ENCODE measurements around the gene GET3. TPM values are rescaled to one million over a fixed set of nuclear protein-coding genes. Genes with fewer than 3 reads are reported as not detected.
"Not testable (repeated sequence)": the region's sequence is repeated elsewhere in the genome, so short reads cannot be mapped to it uniquely, and the experiment has no call there.

GET3 gene
- 60.7 TPM for total RNA-seq
- long read RNA-seq, transcript ASNA1-201 (7 exons, 1,280 nt): major isoform, 89 of 97 reads
- long read RNA-seq, partial matches to known transcripts: 3 of 97 reads
- long read RNA-seq, other reads (novel, unspliced or antisense): 4 of 97 reads

GRCh38 chr19:12736995-12737834 is at the start of gene GET3:
Gene GET3 (plus strand): TSS chr19:12737497. CDS start chr19:12737506, 9 bp downstream.
- peak; percentile 90 for ATAC-seq (ENCODE audit: poor library complexity)
- peak; percentile 91 for DNase-seq
- intact Hi-C loops (cut with DNase I): no loop called here

GRCh38 chr19:12689012-12689411 is 48.3 kb upstream of the GET3 start:
- DNase-seq (no peak), ATAC-seq (ENCODE audit: poor library complexity) (no peak)
- intact Hi-C loops (cut with DNase I): no loop called here

DNA sequence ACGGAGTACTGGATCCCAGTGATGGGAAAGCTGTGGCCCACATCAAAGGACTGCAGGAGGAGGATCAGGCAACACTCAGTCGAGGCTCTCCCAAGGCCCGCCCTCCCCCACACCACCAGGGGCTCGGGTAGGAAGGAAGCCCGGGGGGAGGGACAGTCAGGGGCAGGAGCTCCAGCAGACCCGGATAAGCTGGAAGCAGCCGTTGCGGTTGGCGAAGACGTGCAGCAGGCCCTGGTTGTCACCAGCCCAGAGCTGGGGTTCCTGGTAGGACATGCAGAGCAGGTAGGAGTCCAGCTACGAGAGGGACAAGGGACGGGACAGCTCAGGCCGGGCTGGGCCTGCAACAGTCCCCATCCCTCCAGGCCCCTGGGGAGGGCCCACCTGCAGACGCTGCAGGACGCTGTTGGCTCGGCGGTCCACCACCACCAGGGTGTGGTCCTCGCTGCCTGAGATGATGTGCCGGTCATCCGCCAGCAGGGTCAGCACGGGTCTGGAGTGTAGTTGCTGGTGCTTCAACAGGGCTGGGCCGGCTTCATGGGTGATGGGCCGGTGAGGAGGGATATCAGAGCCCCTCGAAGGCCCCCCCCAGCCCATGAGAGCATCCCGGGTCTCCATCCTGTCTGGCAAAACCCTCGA is 47.6 kb upstream of the GET3 start:
- intact Hi-C loops (cut with DNase I): no loop called here
- ATAC-seq (ENCODE audit: poor library complexity) (no peak), DNase-seq (no peak)

- intact Hi-C loops (cut with DNase I): no loop called here
- no peak for ATAC-seq (ENCODE audit: poor library complexity)
- no peak for DNase-seq
Measured at GRCh38 chr19:12692960-12693359, 44.3 kb upstream of the GET3 start.

DNA sequence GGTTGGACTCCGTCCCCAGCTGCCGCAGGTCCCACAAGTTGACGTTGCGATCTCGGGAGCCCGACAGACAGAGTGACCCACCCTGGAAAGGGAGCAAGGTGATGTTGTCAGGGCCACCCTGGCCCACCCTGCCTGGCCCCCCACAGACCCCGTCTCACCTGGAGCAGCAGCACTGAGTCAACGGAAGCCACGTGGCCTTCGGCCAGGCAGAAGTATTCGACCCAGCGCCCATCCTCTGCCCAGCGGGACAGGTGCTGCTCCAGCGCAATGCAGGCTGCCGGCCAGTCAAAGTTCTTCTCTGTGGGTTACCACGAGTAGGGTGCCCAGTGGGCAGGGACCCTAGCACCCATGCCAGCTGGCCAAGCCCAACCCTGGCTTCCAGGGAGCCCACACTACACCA is 42.7 kb upstream of the GET3 start:
- no peak for ATAC-seq (ENCODE audit: poor library complexity)
- intact Hi-C loops (cut with DNase I): no loop called here

GRCh38 chr19:12695096-12695495 is 42.2 kb upstream of the GET3 start:
- intact Hi-C loops (cut with DNase I): no loop called here
- ATAC-seq (ENCODE audit: poor library complexity) (no peak), DNase-seq (no peak)

More for the DNA sequence above, 42.7 kb upstream of the GET3 start:
- DNase-seq: no peak

DNA sequence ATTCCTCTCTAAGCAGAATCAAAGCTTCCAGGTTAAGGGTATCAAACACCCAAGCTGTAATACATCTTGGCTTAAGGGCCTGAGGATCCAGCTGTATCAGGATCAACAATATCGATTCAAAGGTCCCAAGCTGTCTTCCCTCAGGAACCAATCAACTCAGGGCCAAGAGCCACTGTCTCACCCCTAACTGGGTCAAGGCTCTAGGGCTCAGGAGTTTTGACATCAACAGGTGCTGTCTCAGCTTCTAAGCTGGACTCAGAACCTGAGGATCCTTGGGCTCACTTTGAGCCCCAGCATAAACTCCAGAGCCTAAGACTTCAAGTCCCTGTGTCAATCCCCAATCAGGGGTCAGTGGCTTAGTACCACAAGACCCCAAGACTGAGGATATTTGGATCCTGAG is 41.8 kb upstream of the GET3 start:
- DNase-seq: no peak
- ATAC-seq (ENCODE audit: poor library complexity): no peak
- intact Hi-C loops (cut with DNase I): no loop called here

DNA sequence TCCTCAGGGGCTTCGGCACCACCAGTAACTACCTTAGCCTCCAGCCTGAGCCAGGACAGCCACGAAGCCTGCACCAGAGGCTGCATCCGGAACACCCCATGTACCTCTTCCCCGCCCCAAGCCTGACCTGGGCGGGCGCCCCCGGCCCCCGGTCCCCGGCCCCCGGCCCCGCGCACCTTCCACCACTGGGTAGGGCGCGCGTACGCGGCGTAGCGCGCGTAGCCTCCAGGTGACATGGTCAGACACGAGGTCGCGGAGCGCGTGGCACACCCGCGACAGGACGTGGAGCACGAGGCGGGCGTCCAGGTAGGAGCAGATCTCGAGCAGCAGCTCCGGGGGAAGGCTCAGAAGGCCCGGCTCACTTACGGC is 41.3 kb upstream of the GET3 start:
- ATAC-seq (ENCODE audit: poor library complexity) (peak; percentile 18), DNase-seq (no peak)
- intact Hi-C loops (cut with DNase I): no loop called here

DNA sequence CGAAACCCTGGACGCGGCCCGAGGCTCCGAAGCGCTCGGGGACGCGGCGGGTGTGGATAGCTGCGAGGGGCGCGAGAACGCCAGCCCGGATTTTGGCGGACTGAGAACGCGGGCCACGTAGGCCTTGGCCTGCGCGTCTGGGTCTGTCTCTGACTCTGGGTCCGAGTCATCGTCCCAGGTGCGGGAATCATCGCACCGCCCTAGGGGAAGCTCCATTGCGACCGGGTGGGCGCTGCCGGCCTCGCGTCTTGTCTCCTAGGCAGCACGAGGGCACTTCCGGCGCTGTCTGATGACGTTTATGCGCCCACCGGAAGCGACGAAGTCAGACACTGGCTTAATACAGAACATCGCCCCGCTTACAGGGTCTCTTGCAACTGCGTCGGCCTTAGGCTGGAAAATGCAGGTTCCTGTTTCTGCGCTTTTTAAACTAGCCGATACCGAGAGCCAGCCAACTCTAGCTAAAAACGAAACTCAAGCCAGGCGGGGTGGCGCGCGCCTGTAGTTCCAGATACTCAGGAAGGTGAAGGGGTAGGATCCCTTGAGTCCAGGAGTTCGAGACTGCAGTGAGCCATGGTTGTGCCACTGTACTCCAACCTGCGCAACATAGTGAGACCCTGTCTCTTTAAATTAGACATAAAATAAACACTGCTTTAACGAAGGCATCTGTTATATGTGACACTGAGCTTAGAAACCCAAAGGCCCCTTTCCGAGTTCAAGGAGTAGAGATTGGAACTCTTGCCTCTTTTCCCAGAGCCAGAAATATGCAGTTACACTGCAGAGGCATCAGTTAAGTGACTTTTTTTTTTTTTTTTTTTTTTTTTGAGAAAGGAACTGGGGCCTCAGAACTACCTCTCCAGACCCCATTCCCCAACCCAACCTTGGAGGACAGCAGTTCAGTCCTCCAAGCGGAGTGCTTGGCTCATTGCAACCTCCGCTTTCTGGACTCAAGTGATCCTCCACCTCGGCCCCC is 40.6 kb upstream of the GET3 start, which contains the start of gene FBXW9:
TSS of gene FBXW9 (minus strand) at position 266 of the 970 bp plus-strand sequence. CDS start at position 216, 50 bp downstream.
- ATAC-seq (ENCODE audit: poor library complexity): peak; percentile 96
- DNase-seq: peak; percentile 99
- intact Hi-C loops (cut with DNase I): no loop called here

DNA sequence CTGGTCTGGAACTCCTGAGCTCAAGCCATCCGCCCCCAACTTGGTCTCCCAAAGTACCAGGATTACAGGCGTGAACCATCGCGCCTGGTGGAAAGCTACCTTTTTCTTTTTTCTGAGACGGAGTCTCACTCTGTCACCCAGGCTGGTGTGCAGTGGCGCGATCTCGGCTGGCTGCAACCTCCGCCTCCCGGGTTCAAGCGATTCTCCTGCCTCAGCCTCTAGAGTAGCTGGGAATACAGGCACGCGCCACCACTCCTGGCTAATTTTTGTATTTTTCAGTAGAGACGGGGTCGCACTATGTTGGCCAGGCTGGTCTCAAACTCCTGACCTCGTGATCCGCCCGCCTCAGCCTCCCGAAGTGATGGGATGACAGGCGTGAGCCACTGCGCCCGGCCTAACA is 39.9 kb upstream of the GET3 start:
- intact Hi-C loops (cut with DNase I); ATAC-seq (ENCODE audit: poor library complexity); DNase-seq: not testable (repeated sequence)

DNA sequence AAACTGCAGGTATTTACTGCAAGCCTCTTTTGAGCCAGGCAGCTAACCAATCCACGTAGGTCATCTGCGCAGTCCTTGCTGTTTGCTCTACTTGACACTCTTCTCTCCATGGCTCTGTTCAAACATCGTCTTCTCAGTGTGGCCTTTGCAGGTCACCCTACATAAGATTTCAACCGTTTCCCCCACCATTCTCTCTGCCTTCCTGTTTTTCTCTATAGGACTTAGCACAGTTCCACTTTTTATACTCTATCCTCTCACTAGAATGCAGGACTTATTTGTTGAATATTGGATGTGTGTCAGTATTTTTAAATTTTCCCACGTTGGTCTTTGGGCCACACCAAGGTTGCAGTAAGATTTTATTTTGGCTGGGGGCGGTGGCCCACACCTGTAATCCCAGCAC is 39.2 kb upstream of the GET3 start:
- intact Hi-C loops (cut with DNase I): no loop called here
- no peak for ATAC-seq (ENCODE audit: poor library complexity)
- DNase-seq: no peak

DNA sequence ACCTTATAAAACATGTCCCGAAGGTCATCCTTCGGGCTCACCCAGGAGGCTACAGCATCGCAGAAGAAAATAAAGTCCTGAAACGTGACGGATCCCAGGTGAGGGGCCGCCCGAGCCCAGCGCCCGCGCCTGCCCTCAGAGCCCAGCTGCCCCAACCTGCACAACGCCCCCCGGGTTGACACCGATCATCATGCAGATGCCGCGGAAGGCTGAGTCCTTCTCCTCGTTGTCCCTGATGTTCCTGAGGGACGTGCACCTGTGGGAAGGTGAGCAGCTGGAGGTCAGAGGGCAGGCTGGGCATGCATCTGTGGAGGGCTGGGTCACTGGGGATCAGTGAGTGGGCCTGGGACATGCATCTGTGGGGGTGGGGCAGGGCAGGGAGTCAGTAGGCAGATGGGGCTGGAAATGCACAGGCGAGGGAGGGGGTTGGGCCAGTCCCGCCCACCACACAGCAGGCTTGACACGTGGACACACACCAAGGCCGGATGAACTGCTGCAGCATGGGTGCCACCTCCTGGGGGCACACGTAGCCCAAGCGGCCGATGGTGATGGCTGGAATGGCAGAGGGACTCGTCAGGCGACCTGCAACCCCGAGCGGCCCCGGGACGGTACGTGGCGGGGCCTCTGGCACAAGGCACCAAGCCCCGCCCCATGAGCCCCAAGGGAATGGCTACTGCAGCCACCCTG is 35.6 kb upstream of the GET3 start:
- no peak for DNase-seq
- no peak for ATAC-seq (ENCODE audit: poor library complexity)
- intact Hi-C loops (cut with DNase I): no loop called here

GRCh38 chr19:12703046-12703445 is 34.3 kb upstream of the GET3 start:
- DNase-seq (no peak), ATAC-seq (ENCODE audit: poor library complexity) (no peak)
- intact Hi-C loops (cut with DNase I): no loop called here

DNA sequence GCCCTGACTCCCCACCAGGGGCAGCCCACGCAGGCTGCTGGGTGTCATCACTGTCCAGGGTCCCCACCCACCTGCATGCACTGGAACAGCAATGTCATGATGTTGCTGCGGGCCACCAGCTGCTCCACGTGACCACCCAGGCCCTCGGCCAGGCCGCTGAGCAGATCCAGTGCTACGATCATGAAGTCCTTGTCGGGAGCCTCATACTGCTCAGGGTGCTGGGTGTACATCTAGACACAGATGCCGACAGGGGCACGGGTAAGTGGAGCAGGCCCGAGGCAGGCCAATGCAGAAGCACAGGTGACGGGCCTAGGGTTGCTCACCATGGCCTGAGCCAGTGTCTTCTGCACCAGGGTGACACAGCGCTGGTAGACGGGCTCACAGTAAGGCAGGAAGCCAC is 32.1 kb upstream of the GET3 start:
- ATAC-seq (ENCODE audit: poor library complexity): no peak
- DNase-seq: no peak
- intact Hi-C loops (cut with DNase I): no loop called here

DNA sequence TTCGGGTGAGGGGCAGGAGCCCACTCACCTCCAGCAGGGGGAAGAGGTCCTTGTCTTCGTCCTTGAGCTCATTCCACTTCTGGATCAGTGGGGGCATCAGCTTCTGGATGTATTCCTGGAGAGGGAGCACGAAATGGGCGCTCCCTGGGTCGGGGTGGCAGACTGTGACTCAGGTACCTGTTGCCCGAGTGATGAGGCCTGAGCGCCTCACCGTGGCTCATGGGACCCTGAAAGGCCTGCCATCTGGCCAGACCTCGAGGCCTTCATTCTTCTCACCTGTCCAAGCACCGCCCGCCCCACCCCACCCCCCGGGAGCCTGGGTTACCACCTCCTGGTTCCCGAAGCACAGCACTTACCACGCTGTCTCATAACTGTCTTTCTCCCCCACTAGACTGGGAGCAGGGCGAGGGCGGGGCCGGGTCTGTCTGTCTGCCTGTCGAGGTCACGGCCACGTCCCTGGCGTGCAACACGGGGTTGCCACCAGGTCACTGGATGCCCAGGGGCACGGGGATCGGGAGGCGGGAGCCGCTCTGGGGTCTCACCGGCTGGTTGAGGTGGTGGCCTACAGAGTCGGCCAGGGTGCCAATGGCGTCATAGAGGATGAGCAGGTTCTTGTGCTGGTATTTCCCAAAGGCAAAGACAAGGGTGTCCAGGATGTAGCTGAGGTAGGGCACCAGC is 31.5 kb upstream of the GET3 start:
- no peak for ATAC-seq (ENCODE audit: poor library complexity)
- intact Hi-C loops (cut with DNase I): no loop called here
- DNase-seq: no peak

GRCh38 chr19:12706332-12706718 is 31.0 kb upstream of the GET3 start:
- DNase-seq: no peak
- intact Hi-C loops (cut with DNase I): no loop called here
- ATAC-seq (ENCODE audit: poor library complexity): no peak

- intact Hi-C loops (cut with DNase I): no loop called here
- ATAC-seq (ENCODE audit: poor library complexity) (no peak), DNase-seq (no peak)
Measured at GRCh38 chr19:12708641-12709040, 28.7 kb upstream of the GET3 start.

DNA sequence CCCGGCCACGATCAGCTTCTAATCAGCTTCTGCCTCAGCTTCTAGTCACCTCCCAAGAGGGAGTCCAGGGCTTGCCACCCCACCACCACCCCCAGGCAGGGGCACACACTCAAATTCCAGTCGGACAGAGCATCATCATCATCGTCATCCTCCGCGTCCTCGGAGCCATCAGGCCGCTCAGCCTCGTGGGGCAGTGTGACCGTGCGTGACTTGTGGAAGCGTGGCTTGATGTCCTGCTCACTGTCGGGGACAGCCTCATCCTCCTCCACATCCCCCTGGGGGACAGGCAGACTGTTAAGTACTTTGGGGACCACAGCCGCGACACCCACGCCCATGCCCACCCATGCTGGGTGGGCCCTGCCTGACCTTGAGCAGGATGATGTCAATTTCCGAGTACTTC is 26.1 kb upstream of the GET3 start:
- intact Hi-C loops (cut with DNase I): loop anchor here (5.0 kb wide), 1 partner anchor 46 kb away; no protein-coding TSS in a partner anchor
- ATAC-seq (ENCODE audit: poor library complexity) (no peak), DNase-seq (no peak)
